ENCODE results near the gene CARD11.
"Not testable (repeated sequence)": the region's sequence is repeated elsewhere in the genome, so short reads cannot be mapped to it uniquely, and the experiment has no call there.

The CARD11 gene

GRCh38 chr7:3025616-3026015 lies 18.1 kb downstream of the CARD11 start:
- Histone ChIP-seq H3K27me3 (ENCODE audit: insufficient read depth, low read length) (no peaks in the 10 kb centered on the region), H3K9me3 (ENCODE audit: insufficient read depth, low read depth, low read length) (peaks cover 2% of the 10 kb centered on the region), H3K4me2 (ENCODE audit: low read length) (no peak overlapping the region), H2BK12ac (ENCODE audit: low read length) (no peak overlapping the region), H4K8ac (ENCODE audit: low read depth, low read length) (no peak overlapping the region), H3K18ac (ENCODE audit: low read length) (no peak overlapping the region), H3K4me3 (ENCODE audit: low read depth, low read length) (no peak overlapping the region), H3K36me3 (ENCODE audit: control insufficient read depth in 1 of 2, insufficient read depth in 2 of 2, low read length in 2 of 2) (no peaks in the 10 kb centered on the region), H3K27ac (ENCODE audit: low read depth, low read length) (no peak overlapping the region), H3K9ac (ENCODE audit: low read length) (no peak overlapping the region), H2AFZ (ENCODE audit: insufficient read depth, low read length, poor library complexity) (no peak overlapping the region), H3K4ac (ENCODE audit: low read depth, low read length) (no peak overlapping the region), H2BK120ac (ENCODE audit: insufficient read depth, low read length, poor library complexity) (no peak overlapping the region), H4K91ac (ENCODE audit: low read depth, low read length) (no peak overlapping the region), H3K79me2 (ENCODE audit: control insufficient read depth, insufficient read depth, low read length, poor library complexity) (no peaks in the 10 kb centered on the region), H4K12ac (ENCODE audit: low read depth, low read length) (no peak overlapping the region), H3K14ac (ENCODE audit: low read length) (no peak overlapping the region), H3K4me1 (ENCODE audit: control insufficient read depth in 1 of 2, insufficient read depth in 2 of 2, low read length in 2 of 2) (peaks cover 4 to 5% of the 10 kb centered on the region in 2 experiments), H3K23ac (ENCODE audit: low read length) (no peak overlapping the region), H3K79me1 (ENCODE audit: low read length) (no peaks in the 10 kb centered on the region), H2BK5ac (ENCODE audit: low read depth, low read length, poor library complexity) (no peak overlapping the region), H2AK5ac (ENCODE audit: low read length) (no peak overlapping the region)
- DNase-seq = no peak
- no CpG with 5 or more reads among the region's 3 CpGs for WGBS (ENCODE audit: extremely low coverage, insufficient coverage, insufficient read length)

- Histone ChIP-seq H2AK5ac (ENCODE audit: low read length) (no peak overlapping the region), H3K4me3 (ENCODE audit: low read depth, low read length) (no peak overlapping the region), H3K27ac (ENCODE audit: low read depth, low read length) (no peak overlapping the region), H2BK5ac (ENCODE audit: low read depth, low read length, poor library complexity) (no peak overlapping the region), H2AFZ (ENCODE audit: insufficient read depth, low read length, poor library complexity) (no peak overlapping the region), H3K9me3 (ENCODE audit: insufficient read depth, low read depth, low read length) (no peaks in the 10 kb centered on the region), H2BK120ac (ENCODE audit: insufficient read depth, low read length, poor library complexity) (no peak overlapping the region), H3K4ac (ENCODE audit: low read depth, low read length) (no peak overlapping the region), H4K91ac (ENCODE audit: low read depth, low read length) (no peak overlapping the region), H2BK12ac (ENCODE audit: low read length) (no peak overlapping the region), H3K4me2 (ENCODE audit: low read length) (no peak overlapping the region), H3K9ac (ENCODE audit: low read length) (no peak overlapping the region), H3K18ac (ENCODE audit: low read length) (no peak overlapping the region), H4K12ac (ENCODE audit: low read depth, low read length) (no peak overlapping the region), H3K79me2 (ENCODE audit: control insufficient read depth, insufficient read depth, low read length, poor library complexity) (no peaks in the 10 kb centered on the region), H3K23ac (ENCODE audit: low read length) (no peak overlapping the region), H3K27me3 (ENCODE audit: insufficient read depth, low read length) (no peaks in the 10 kb centered on the region), H3K36me3 (ENCODE audit: control insufficient read depth in 1 of 2, insufficient read depth in 2 of 2, low read length in 2 of 2) (no peaks in the 10 kb centered on the region), H3K79me1 (ENCODE audit: low read length) (no peaks in the 10 kb centered on the region), H4K8ac (ENCODE audit: low read depth, low read length) (no peak overlapping the region), H3K4me1 (ENCODE audit: control insufficient read depth in 1 of 2, insufficient read depth in 2 of 2, low read length in 2 of 2) (peaks cover 0 to 3% of the 10 kb centered on the region in 2 experiments), H3K14ac (ENCODE audit: low read length) (no peak overlapping the region)
- WGBS (ENCODE audit: extremely low coverage, insufficient coverage, insufficient read length) = no CpG with 5 or more reads among the region's 2 CpGs
- peak in 1 of 2 donors; percentile 50 for DNase-seq
Measured at GRCh38 chr7:3021825-3022224, 21.8 kb downstream of the CARD11 start.

- not testable (repeated sequence) for H3K27ac ChIP-seq (ENCODE audit: low read depth, low read length); H2BK5ac ChIP-seq (ENCODE audit: low read depth, low read length, poor library complexity); H4K12ac ChIP-seq (ENCODE audit: low read depth, low read length); H3K23ac ChIP-seq (ENCODE audit: low read length); H3K9me3 ChIP-seq (ENCODE audit: insufficient read depth, low read depth, low read length); DNase-seq; H2AK5ac ChIP-seq (ENCODE audit: low read length); H3K9ac ChIP-seq (ENCODE audit: low read length); H4K91ac ChIP-seq (ENCODE audit: low read depth, low read length); H4K8ac ChIP-seq (ENCODE audit: low read depth, low read length); H3K4me1 ChIP-seq (ENCODE audit: control insufficient read depth in 1 of 2, insufficient read depth in 2 of 2, low read length in 2 of 2); H2BK120ac ChIP-seq (ENCODE audit: insufficient read depth, low read length, poor library complexity); H2BK12ac ChIP-seq (ENCODE audit: low read length); H3K4me3 ChIP-seq (ENCODE audit: low read depth, low read length); H3K36me3 ChIP-seq (ENCODE audit: control insufficient read depth in 1 of 2, insufficient read depth in 2 of 2, low read length in 2 of 2); H3K4me2 ChIP-seq (ENCODE audit: low read length); H3K79me2 ChIP-seq (ENCODE audit: control insufficient read depth, insufficient read depth, low read length, poor library complexity); H3K18ac ChIP-seq (ENCODE audit: low read length); H3K79me1 ChIP-seq (ENCODE audit: low read length); H3K27me3 ChIP-seq (ENCODE audit: insufficient read depth, low read length); H3K4ac ChIP-seq (ENCODE audit: low read depth, low read length); H3K14ac ChIP-seq (ENCODE audit: low read length); H2AFZ ChIP-seq (ENCODE audit: insufficient read depth, low read length, poor library complexity)
- no CpG with 5 or more reads among the region's 8 CpGs for WGBS (ENCODE audit: extremely low coverage, insufficient coverage, insufficient read length)
Measured at GRCh38 chr7:3021224-3021623, 22.4 kb downstream of the CARD11 start.

- no CpG with 5 or more reads among the region's 1 CpG for WGBS (ENCODE audit: extremely low coverage, insufficient coverage, insufficient read length)
- H3K9me3 ChIP-seq (ENCODE audit: insufficient read depth, low read depth, low read length) = no peaks in the 10 kb centered on the region
- H3K18ac ChIP-seq (ENCODE audit: low read length) = no peak overlapping the region
- no peak overlapping the region for H3K23ac ChIP-seq (ENCODE audit: low read length)
- no peak overlapping the region for H2BK5ac ChIP-seq (ENCODE audit: low read depth, low read length, poor library complexity)
- H3K36me3 ChIP-seq (ENCODE audit: control insufficient read depth in 1 of 2, insufficient read depth in 2 of 2, low read length in 2 of 2) = no peaks in the 10 kb centered on the region
- H3K79me1 ChIP-seq (ENCODE audit: low read length) = no peaks in the 10 kb centered on the region
- no peak overlapping the region for H2BK12ac ChIP-seq (ENCODE audit: low read length)
- H3K79me2 ChIP-seq (ENCODE audit: control insufficient read depth, insufficient read depth, low read length, poor library complexity) = no peaks in the 10 kb centered on the region
- no peak for DNase-seq
- no peak overlapping the region for H4K91ac ChIP-seq (ENCODE audit: low read depth, low read length)
- peaks cover 0 to 3% of the 10 kb centered on the region in 2 experiments for H3K4me1 ChIP-seq (ENCODE audit: control insufficient read depth in 1 of 2, insufficient read depth in 2 of 2, low read length in 2 of 2)
- H3K27me3 ChIP-seq (ENCODE audit: insufficient read depth, low read length) = no peaks in the 10 kb centered on the region
- no peak overlapping the region for H2AFZ ChIP-seq (ENCODE audit: insufficient read depth, low read length, poor library complexity)
- no peak overlapping the region for H4K8ac ChIP-seq (ENCODE audit: low read depth, low read length)
- H2AK5ac ChIP-seq (ENCODE audit: low read length) = no peak overlapping the region
- H3K14ac ChIP-seq (ENCODE audit: low read length) = no peak overlapping the region
- no peak overlapping the region for H3K9ac ChIP-seq (ENCODE audit: low read length)
- H3K27ac ChIP-seq (ENCODE audit: low read depth, low read length) = no peak overlapping the region
- H2BK120ac ChIP-seq (ENCODE audit: insufficient read depth, low read length, poor library complexity) = no peak overlapping the region
- H3K4me2 ChIP-seq (ENCODE audit: low read length) = no peak overlapping the region
- no peak overlapping the region for H3K4ac ChIP-seq (ENCODE audit: low read depth, low read length)
- no peak overlapping the region for H3K4me3 ChIP-seq (ENCODE audit: low read depth, low read length)
- H4K12ac ChIP-seq (ENCODE audit: low read depth, low read length) = no peak overlapping the region
Measured at GRCh38 chr7:3020416-3020815, 23.3 kb downstream of the CARD11 start.

Data from trophoblast cell (in vitro differentiated cells and primary cell).